A172 (cell line): Measurements from ENCODE around the gene SLIT3. TPM values are rescaled to one million over a fixed set of nuclear protein-coding genes. Genes with fewer than 3 reads are reported as not detected.

Experiments
- DNase-seq: peaks from one replicate; pipeline ENCODE4 v3.0.0-alpha.2; 2015; ENCODE audit warnings: low spot score
- total RNA-seq: library from RNA; depleted of rRNA; stranded (reverse); fragments of >200 nt; shearing (Covaris generic); gene quantifications from 2 replicates; pipeline ENCODE4 v1.2.3, GENCODE V29; 2014

The SLIT3 gene
- total RNA-seq, 1 experiment from 2014 or later = 0.12 TPM

- DNase-seq = no peak
These were observed 1.7 kb downstream of the SLIT3 start for GRCh38 chr5:169299191-169299662.

DNA sequence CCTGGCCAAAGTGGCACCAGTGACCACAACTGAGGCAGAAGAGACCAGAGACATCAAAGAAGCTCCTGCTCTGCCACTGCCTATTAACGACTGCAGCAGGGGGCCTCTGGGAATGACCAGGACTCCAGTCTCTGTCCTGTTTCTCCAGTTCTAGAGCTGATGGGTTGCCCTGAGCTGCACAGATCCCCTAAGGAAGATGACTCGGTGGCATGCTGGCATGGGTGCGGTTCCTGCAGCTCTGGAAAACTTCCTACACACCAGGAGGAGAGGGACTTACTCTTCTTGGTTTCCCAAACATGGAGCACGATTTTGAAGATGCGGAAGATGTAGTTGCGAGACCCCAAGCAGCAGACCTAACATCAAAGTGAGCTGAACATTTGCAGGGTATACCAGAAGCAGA, 2.7 kb downstream of the SLIT3 start:
- no peak for DNase-seq

DNA sequence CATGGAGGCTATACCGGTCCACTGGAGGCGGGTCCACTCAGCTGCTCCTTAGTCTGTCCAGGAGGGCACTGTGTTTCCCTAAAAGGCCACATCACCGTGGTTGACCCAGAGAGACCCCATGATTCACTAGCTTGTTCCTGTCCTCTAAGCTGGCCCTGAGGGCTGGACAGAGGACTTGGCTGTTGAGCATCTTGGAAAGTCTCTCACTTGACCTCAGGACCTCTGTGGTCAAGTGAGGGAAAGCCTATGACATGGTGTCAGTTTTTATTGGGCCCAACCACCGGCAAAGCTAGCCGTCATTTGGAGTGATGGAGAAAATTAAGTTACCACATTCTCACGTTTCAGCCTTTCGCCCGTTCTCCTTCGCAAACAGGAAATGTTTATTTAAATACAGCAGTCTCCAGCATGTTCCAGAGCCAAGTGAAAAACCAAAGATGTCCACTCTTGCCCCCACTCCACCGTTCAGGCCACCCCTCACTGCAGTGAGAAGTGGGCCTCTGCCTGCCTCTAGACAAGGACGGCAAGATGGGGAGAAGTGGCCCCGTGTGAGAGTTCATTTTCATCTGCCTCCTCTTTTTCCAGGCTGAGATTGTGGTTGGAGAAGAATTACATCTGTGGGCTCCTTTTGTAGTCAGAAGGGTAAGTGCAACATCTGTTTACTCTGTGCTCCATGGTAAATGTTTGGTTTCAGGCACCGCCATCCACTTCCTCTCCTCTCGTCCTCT, 4.4 kb downstream of the SLIT3 start:
- DNase-seq = peak; percentile 89

DNA sequence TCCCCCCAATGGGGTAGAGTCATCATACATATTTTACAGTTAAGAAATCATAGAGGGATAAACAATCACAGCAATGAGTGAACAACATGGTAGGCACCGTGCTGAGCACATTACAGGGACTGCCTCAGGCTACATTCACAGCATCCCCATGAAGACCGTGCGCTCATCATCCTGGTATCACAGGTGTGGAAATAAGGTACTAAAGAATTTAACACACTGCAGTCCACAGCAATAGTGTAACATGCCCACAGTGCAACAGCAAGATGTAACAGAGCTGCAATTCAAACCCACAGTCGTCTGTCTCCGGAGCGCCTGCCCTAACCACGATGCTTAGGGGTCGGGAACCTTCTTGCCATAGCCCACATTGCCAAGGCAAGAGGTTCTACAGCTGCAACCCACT, 5.6 kb downstream of the SLIT3 start:
- no peak for DNase-seq

DNA sequence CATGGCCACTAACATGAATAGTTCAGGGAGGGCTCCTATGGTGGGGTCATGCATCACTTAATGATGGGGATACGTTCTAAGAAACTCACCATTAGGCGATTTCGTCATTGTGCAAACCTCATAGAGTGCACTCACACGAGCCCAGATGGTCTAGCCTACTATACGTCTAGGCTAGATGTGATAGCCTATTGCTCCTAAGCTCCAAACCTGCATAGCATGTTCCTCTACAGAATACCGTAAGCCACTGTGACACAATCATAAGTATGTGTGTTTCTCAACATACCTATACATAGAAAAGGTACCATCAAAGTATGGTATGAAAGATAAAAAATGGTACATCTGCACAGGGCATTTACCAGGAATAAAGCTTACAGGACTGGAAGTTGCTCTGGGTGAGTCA, 6.3 kb downstream of the SLIT3 start:
- DNase-seq = no peak

- no peak for DNase-seq
These were observed 9.1 kb downstream of the SLIT3 start for GRCh38 chr5:169291877-169292276.

- no peak for DNase-seq
These were observed 10.0 kb downstream of the SLIT3 start for GRCh38 chr5:169290895-169291294.

- DNase-seq = no peak
These were observed 11.4 kb downstream of the SLIT3 start for GRCh38 chr5:169289520-169289919.

- DNase-seq = no peak
These were observed 12.6 kb downstream of the SLIT3 start for GRCh38 chr5:169288066-169288930.

DNA sequence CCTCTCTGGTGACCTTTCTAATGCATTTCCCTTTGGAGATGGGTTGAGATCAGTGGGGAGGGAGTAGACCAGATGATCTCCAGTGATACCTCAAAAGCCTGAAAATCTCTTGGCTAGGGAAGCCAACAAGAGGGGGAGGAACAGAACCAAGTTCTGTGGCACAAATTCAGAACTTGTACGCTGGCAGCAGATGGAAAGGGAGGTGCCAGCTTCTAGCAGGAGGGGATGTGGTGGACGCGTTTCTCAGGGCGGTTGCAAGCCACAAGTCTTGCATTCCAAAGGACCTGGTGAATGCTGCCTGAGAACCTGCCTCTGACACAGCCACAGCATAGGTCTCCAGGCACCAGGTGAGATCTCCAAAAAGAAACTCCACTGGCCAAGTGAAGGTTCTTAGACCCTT, 13.4 kb downstream of the SLIT3 start:
- no peak for DNase-seq

- DNase-seq = no peak
These were observed 14.2 kb downstream of the SLIT3 start for GRCh38 chr5:169286572-169287300.

DNA sequence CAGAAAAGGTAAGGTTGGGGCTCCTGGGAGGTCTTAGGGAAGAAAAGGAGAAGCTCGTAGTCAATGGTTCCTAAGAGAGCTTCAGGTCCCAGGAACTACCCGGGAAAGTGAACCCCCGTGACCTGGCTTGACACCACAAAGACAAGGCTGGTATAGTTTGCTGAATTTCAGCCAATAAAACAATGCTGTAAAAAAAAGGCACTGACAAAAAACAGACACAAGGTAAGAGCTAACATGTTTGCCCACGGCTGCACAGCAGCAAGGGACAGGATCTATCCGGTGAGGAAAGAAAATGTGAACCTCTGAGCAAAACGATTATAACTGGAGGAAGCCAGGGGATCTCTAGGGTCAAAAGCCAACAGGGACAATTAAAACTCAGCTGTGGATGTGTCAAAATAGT, 17.1 kb downstream of the SLIT3 start:
- DNase-seq = no peak

- no peak for DNase-seq
These were observed 19.3 kb downstream of the SLIT3 start for GRCh38 chr5:169281625-169282024.

DNA sequence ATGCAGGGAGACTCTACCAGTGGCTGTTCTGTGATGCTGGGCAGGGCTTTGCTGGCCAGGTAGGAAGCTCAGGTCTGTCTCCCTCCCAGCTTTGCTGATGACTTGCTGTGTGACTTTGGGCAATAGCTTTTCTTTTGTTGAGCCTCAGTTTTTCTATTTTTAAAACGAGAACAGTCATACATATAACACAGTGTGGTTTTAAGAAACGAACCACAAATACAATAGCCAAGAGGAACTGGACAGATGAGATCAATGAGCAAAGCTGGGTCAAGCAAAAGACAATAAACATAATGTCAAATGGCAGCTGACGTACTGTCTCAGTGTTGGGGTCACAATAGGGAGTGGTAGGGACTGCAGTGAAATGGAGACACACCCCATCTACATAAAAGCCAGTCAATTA, 20.2 kb downstream of the SLIT3 start:
- no peak for DNase-seq

GRCh38 chr5:169280286-169280685, 20.7 kb downstream of the SLIT3 start:
- DNase-seq = no peak

GRCh38 chr5:169279125-169279524, 21.8 kb downstream of the SLIT3 start:
- DNase-seq = no peak

GRCh38 chr5:169273881-169274280, 27.1 kb downstream of the SLIT3 start:
- DNase-seq = no peak

GRCh38 chr5:169273451-169273850, 27.5 kb downstream of the SLIT3 start:
- no peak for DNase-seq

GRCh38 chr5:169272731-169273427, 28.1 kb downstream of the SLIT3 start:
- DNase-seq = no peak

- DNase-seq = no peak
These were observed 28.8 kb downstream of the SLIT3 start for GRCh38 chr5:169272111-169272510.

DNA sequence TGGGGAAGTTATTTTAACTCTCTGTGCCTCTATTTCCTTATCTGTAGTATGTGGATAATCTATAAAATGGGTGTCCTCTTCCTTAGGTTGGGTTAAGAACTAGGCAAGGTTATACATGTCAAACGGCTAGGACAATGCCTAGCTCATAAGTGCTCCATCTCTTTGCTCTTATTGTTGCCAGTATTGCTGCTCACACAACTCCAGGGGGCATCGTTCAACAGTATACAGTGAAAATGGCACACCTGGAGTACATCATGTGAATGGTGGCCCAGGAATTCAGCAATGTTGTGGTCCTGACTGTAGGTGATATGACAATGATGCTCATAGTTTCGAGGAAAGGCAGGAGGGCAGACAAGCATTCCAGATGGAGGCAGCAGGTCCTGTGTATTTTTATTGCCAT, 30.1 kb downstream of the SLIT3 start:
- no peak for DNase-seq

DNA sequence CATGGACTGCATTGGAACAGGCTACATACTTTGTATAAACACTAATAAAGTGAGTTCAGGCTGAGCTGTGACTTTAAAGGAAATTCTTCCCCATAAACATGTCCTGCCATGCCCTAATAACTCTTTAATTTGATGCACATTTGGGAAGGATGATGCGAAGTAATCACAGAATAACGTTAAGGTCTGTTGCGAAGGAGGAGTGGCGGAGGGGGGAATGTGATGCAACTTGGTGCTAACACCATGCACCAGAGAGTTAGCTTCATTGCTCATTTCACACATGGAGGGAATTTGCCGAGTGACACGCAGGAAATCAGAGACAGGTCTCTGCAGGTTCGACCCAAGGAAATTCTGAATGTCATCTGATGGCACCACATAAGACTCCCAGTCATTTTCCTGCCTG, 32.9 kb downstream of the SLIT3 start:
- no peak for DNase-seq
